Peyer's patch (tissue), 4 donors: ENCODE data around the gene MTCL1. TPM values are rescaled to one million over a fixed set of nuclear protein-coding genes. Genes with fewer than 3 reads are reported as not detected.

Experiments
- DNase-seq, 3 donors: peaks; one replicate each; pipeline ENCODE4 v3.0.0-alpha.2; 2017 to 2019
- H3K27ac ChIP-seq, 4 donors: fragments of 200-600 bp; sonication (generic); one replicate each; pipeline ENCODE4 v1.5.1; 2016 to 2019
- H3K27me3 ChIP-seq, 2 donors: fragments of 200-600 bp; sonication (generic); one replicate each; pipeline ENCODE4 v1.5.1; 2019
- H3K36me3 ChIP-seq, 3 donors: fragments of 200-600 bp; sonication (generic); one replicate each; pipeline ENCODE4 v1.5.1; 2016 to 2019
- H3K4me1 ChIP-seq, 4 donors: fragments of 200-600 bp; sonication (generic); one replicate each; pipeline ENCODE4 v1.5.1; 2016 to 2019
- H3K4me3 ChIP-seq, 4 donors: fragments of 200-600 bp; sonication (generic); 1 replicate in 3 of 4; 2 replicates in 1 of 4; pipeline ENCODE4 v1.5.1; 2016 to 2019; ENCODE audit warnings: mild to moderate bottlenecking in 1 of 4
- H3K9me3 ChIP-seq, 4 donors: fragments of 200-600 bp; sonication (generic); one replicate each; pipeline ENCODE4 v1.5.1; 2016 to 2019; ENCODE audit warnings: mild to moderate bottlenecking in 1 of 4
- CTCF ChIP-seq, 6 experiments: fragments of 450-650 bp in 4 of 6; fragments of 200-600 bp in 2 of 6; sonication (generic) in 1 of 6; IDR thresholded peaks; one replicate each; pipeline ENCODE4 v1.5.1; 2017 to 2019; ENCODE audit warnings: antibody characterized with exemption in 6 of 6, mild to moderate bottlenecking in 3 of 6, moderate library complexity in 1 of 6
- POLR2A ChIP-seq, 2 donors: fragments of 450-650 bp; IDR thresholded peaks; one replicate each; pipeline ENCODE4 v1.5.1; 2017; ENCODE audit warnings: antibody characterized with exemption in 2 of 2, mild to moderate bottlenecking in 2 of 2, moderate library complexity in 2 of 2
- total RNA-seq, 4 donors: library from RNA; depleted of rRNA; stranded (reverse); fragments of >200 nt; gene quantifications; one replicate each; pipeline ENCODE4 v1.1.0, GENCODE V29; 2016

Gene MTCL1
- total RNA-seq, 4 donors from 2014 or later = 4.2 to 27.2 (median 6.3) TPM

- DNase-seq = no peak
- H3K9me3 ChIP-seq = peaks cover 0 to 5% (median 0%) of the 10 kb centered on the region in 4 donors
- no peaks in the 10 kb centered on the region for H3K27me3 ChIP-seq
- H3K4me1 ChIP-seq = no peaks in the 10 kb centered on the region
- no peak overlapping the region for H3K27ac ChIP-seq
- no peaks in the 10 kb centered on the region for H3K36me3 ChIP-seq
- TF ChIP-seq CTCF (IDR thresholded peaks at IDR 0.05) = no peak
- TF ChIP-seq POLR2A (IDR thresholded peaks at IDR 0.05) = no peak
- no peak overlapping the region for H3K4me3 ChIP-seq
Measured at GRCh38 chr18:8848541-8848940, 143.2 kb downstream of the MTCL1 start.

DNA sequence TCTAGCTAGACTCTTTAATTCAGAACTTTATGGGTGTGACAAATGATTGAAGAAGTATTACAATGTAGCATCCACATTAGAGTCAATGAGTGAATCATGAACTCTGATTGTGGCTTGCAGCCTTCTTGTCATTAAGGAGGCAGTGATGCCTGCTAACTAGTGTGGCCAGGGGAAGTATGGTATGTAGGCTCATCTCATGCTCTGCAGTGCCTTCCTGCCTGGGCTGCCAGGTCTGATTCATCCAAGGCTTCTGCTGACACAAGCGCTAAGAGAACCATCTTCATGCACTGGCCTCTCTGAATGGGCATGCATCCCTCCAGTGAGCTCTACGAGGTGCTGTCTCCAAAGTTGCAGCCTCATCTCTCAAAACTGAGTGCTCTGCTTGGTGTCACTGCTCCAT, 144.3 kb downstream of the MTCL1 start:
- Histone ChIP-seq H3K27ac (no peak overlapping the region), H3K4me3 (no peak overlapping the region), H3K36me3 (no peaks in the 10 kb centered on the region), H3K9me3 (peaks cover 0 to 5% (median 0%) of the 10 kb centered on the region in 4 donors), H3K4me1 (no peaks in the 10 kb centered on the region), H3K27me3 (no peaks in the 10 kb centered on the region)
- TF ChIP-seq POLR2A (IDR thresholded peaks at IDR 0.05) = no peak
- no peak for TF ChIP-seq CTCF (IDR thresholded peaks at IDR 0.05)
- no peak for DNase-seq

DNA sequence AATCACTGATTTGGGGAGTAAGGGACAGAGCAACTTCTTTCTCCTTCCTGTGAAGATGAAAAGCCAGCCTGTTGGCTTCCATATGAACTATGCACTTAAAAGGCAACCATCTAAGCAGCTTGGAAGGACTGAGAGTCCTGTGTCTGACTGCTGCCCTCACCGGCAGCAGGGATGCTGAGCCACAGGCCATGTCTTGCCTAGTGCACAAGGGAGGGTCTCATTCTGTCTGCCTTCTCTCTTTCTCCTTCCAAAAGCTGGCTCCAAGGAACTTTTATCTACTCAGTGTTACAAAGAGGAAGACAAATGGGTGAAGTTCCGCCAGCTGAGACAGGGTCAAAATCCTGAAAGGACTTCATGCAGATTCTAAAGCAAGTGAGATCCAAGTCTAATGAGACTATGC, 146.3 kb downstream of the MTCL1 start:
- peaks cover 0 to 5% (median 0%) of the 10 kb centered on the region in 4 donors for H3K9me3 ChIP-seq
- no peak overlapping the region for H3K4me3 ChIP-seq
- TF ChIP-seq CTCF (IDR thresholded peaks at IDR 0.05) (no peak), POLR2A (IDR thresholded peaks at IDR 0.05) (no peak)
- no peak overlapping the region for H3K27ac ChIP-seq
- H3K4me1 ChIP-seq = no peaks in the 10 kb centered on the region
- DNase-seq = no peak
- H3K27me3 ChIP-seq = no peaks in the 10 kb centered on the region
- H3K36me3 ChIP-seq = no peaks in the 10 kb centered on the region

DNA sequence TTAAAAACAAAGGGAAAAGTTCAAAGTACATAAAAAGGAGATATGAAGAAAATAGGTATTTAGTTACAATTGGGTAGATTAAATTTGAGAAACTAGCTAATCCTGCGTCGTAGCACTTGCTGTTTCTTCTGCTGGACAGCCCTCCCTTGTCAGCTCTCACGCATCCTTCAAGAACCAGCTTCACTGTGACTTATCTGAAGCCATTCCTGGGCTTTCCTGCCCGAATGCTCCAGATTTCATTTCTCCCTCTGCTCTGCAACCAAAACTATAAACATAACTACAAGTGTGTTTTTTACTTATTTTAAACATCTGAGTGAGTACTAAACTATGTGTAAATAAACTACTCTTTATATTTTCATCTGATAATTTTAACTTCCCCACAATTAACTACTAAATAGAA, 149.2 kb downstream of the MTCL1 start:
- no peak for DNase-seq
- TF ChIP-seq CTCF (IDR thresholded peaks at IDR 0.05) (no peak), POLR2A (IDR thresholded peaks at IDR 0.05) (no peak)
- Histone ChIP-seq H3K4me1 (no peaks in the 10 kb centered on the region), H3K27ac (no peak overlapping the region), H3K9me3 (peaks cover 0 to 5% (median 0%) of the 10 kb centered on the region in 4 donors), H3K4me3 (no peak overlapping the region), H3K27me3 (no peaks in the 10 kb centered on the region), H3K36me3 (no peaks in the 10 kb centered on the region)

- TF ChIP-seq CTCF (IDR thresholded peaks at IDR 0.05) (no peak), POLR2A (IDR thresholded peaks at IDR 0.05) (no peak)
- H3K4me3 ChIP-seq = no peak overlapping the region
- H3K4me1 ChIP-seq = no peaks in the 10 kb centered on the region
- DNase-seq = no peak
- H3K27ac ChIP-seq = no peak overlapping the region
- H3K27me3 ChIP-seq = no peaks in the 10 kb centered on the region
- no peaks in the 10 kb centered on the region for H3K36me3 ChIP-seq
- peaks cover 0 to 5% (median 0%) of the 10 kb centered on the region in 4 donors for H3K9me3 ChIP-seq
Measured at GRCh38 chr18:8854962-8855361, 149.6 kb downstream of the MTCL1 start.

DNA sequence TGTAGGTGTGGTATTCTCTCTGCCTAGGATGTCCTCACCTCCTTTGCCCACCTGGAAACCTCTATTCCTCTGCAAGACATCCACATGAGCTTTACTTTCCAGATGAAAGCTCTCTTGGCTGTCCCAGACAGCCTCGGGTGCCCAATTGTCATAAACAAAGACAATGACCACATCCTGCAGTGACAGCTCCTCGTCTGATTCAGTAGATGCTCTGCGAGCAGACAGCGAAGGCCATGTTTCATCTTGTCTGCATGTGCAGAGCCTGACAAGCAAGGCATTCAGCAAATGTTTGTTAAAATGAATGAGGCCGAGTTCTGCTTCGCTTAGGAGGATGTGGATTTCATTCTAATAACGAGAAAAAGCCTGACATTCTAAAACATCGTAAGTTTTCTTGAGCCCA, 150.9 kb downstream of the MTCL1 start:
- Histone ChIP-seq H3K27ac (no peak overlapping the region), H3K36me3 (no peaks in the 10 kb centered on the region), H3K4me3 (no peak overlapping the region), H3K27me3 (no peaks in the 10 kb centered on the region), H3K4me1 (no peaks in the 10 kb centered on the region), H3K9me3 (no peaks in the 10 kb centered on the region)
- no peak for TF ChIP-seq CTCF (IDR thresholded peaks at IDR 0.05)
- DNase-seq = no peak
